ENCODE results near the gene LPCAT3.

DNA sequence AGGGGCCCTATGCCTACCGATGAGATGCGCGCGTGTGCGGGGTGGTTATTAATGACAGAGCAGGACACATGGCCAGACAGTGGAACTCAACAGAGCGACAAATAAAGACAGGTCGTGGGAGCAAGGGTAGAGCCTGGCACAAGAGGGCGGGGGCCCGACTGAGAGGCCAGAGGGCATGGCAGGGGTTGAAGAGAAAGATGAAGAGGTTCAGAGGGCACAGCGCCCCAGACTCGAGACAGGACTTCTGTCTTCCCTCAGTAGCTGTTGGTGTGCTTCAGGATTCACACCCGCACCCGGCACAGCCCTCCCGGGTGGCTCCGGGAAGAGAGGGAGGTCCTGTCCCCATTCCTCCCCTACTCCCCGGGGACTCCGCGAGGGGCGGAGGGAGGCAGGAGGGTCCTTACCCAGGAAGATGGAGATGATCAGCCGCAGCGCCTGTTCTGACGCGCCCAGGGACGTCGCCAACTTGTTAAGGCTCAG, 366 bp downstream of the LPCAT3 start:
- TF ChIP-seq, protein P1, sequence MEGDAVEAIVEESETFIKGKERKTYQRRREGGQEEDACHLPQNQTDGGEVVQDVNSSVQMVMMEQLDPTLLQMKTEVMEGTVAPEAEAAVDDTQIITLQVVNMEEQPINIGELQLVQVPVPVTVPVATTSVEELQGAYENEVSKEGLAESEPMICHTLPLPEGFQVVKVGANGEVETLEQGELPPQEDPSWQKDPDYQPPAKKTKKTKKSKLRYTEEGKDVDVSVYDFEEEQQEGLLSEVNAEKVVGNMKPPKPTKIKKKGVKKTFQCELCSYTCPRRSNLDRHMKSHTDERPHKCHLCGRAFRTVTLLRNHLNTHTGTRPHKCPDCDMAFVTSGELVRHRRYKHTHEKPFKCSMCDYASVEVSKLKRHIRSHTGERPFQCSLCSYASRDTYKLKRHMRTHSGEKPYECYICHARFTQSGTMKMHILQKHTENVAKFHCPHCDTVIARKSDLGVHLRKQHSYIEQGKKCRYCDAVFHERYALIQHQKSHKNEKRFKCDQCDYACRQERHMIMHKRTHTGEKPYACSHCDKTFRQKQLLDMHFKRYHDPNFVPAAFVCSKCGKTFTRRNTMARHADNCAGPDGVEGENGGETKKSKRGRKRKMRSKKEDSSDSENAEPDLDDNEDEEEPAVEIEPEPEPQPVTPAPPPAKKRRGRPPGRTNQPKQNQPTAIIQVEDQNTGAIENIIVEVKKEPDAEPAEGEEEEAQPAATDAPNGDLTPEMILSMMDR (conservative IDR thresholded peaks at IDR 0.05; ENCODE audit: low read depth, low read length) = no peak
- no peak for TF ChIP-seq EZH2 (IDR thresholded peaks at IDR 0.05; ENCODE audit: borderline replicate concordance, low read depth, low read length, poor library complexity, severe bottlenecking)
